HepG2 (cell line): ENCODE data around the gene EML2. TPM values are rescaled to one million over a fixed set of nuclear protein-coding genes. Genes with fewer than 3 reads are reported as not detected.

ENCODE experiments used
- CBX1 ChIP-seq: IDR thresholded peaks from one replicate; pipeline ENCODE4 v1.6.1; 2016; ENCODE audit warnings: antibody characterized with exemption, low read depth
- KDM6A ChIP-seq: IDR thresholded peaks from 2 replicates; pipeline ENCODE4 v1.6.1; 2016; ENCODE audit warnings: low read depth
- MLXIP ChIP-seq: sonication (generic); formaldehyde crosslinking; IDR thresholded peaks from 2 replicates; pipeline ENCODE4 v1.9.0; 2021; ENCODE audit warnings: missing genetic modification reagents, borderline replicate concordance
- MXD3 ChIP-seq: IDR thresholded peaks from 2 replicates; pipeline ENCODE4 v1.6.1; 2016; ENCODE audit warnings: mild to moderate bottlenecking, missing biosample characterization, missing genetic modification reagents
- NFE2 ChIP-seq: sonication (generic); formaldehyde crosslinking; IDR thresholded peaks from 2 replicates; pipeline ENCODE4 v1.4.0; 2020; ENCODE audit warnings: missing genetic modification reagents
- NR2F6 ChIP-seq, 2 experiments: IDR thresholded peaks; 2 replicates each; pipeline ENCODE4 v1.6.1; 2016; ENCODE audit warnings: antibody characterized with exemption in 1 of 2, mild to moderate bottlenecking in 1 of 2
- SAP130 ChIP-seq: IDR thresholded peaks from 2 replicates; pipeline ENCODE4 v1.6.1; 2016; ENCODE audit warnings: low read depth
- SMAD9 ChIP-seq: sonication (generic); formaldehyde crosslinking; IDR thresholded peaks from 2 replicates; pipeline ENCODE4 v1.5.1; 2020; ENCODE audit warnings: mild to moderate bottlenecking, missing genetic modification reagents
- SOX6 ChIP-seq, 2 experiments: fragments of 450-650 bp in 1 of 2; sonication (generic) in 1 of 2; formaldehyde crosslinking in 1 of 2; IDR thresholded peaks; 2 replicates each; pipeline versions ENCODE4 v1.4.0 to v1.6.1; 2017 to 2020; ENCODE audit warnings: antibody characterized with exemption in 1 of 2, mild to moderate bottlenecking in 1 of 2, missing genetic modification reagents in 1 of 2
- THYN1 ChIP-seq: sonication (generic); formaldehyde crosslinking; IDR thresholded peaks from 2 replicates; pipeline ENCODE4 v1.8.1; 2023; ENCODE audit warnings: low read depth, mild to moderate bottlenecking, moderate library complexity, missing genetic modification reagents, borderline replicate concordance
- TRIM24 ChIP-seq: sonication (generic); formaldehyde crosslinking; IDR thresholded peaks from 2 replicates; pipeline ENCODE4 v1.8.0; 2022; ENCODE audit warnings: mild to moderate bottlenecking, missing genetic modification reagents
- UBTF ChIP-seq: sonication (generic); formaldehyde crosslinking; IDR thresholded peaks from 2 replicates; pipeline ENCODE4 v1.4.0; 2020; ENCODE audit warnings: mild to moderate bottlenecking, missing genetic modification reagents
- ZFP36L2 ChIP-seq: sonication (generic); formaldehyde crosslinking; IDR thresholded peaks from 2 replicates; pipeline ENCODE4 v1.4.0; 2020; ENCODE audit warnings: missing genetic modification reagents
- ZNF143 ChIP-seq: sonication (generic); formaldehyde crosslinking; IDR thresholded peaks from 2 replicates; pipeline ENCODE4 v1.4.0; 2020; ENCODE audit warnings: missing genetic modification reagents
- ZNF746 ChIP-seq: sonication (generic); formaldehyde crosslinking; IDR thresholded peaks from 2 replicates; pipeline ENCODE4 v1.8.0; 2022; ENCODE audit warnings: mild to moderate bottlenecking, missing genetic modification reagents
- ZNF782 ChIP-seq: sonication (generic); formaldehyde crosslinking; IDR thresholded peaks from 2 replicates; pipeline ENCODE4 v1.4.0; 2020; ENCODE audit warnings: missing genetic modification reagents, mild to moderate bottlenecking, borderline replicate concordance
- ZNF850 ChIP-seq: sonication (generic); formaldehyde crosslinking; conservative IDR thresholded peaks from 2 replicates; pipeline ENCODE4 v1.9.0; 2021; ENCODE audit warnings: mild to moderate bottlenecking, missing genetic modification reagents
- polyA plus RNA-seq, 8 experiments: library from polyadenylated mRNA; depleted of rRNA in 3 of 8; stranded (reverse) in 7 of 8; unstranded in 1 of 8; fragments of >200 nt; fragmentation: Illumina TruSeq in 4 of 8; extraction: Trizol in 4 of 8; gene quantifications; 2 replicates each; pipeline versions ENCODE4 v1.2.1 to v1.2.3, GENCODE V29; 2011 to 2016; ENCODE audit warnings: low read depth in 4 of 8, missing spikeins in 1 of 8, mixed read lengths in 1 of 8; ENCODE audit not compliant: insufficient read depth in 1 of 8
- total RNA-seq, 5 experiments: library from RNA; depleted of rRNA; stranded (reverse); fragments of >200 nt; fragmentation: Illumina TruSeq; extraction: Trizol; gene quantifications; 2 replicates each; pipeline ENCODE4 v1.2.3, GENCODE V29; 2016; ENCODE audit warnings: low read depth in 1 of 5
- TF ChIP-seq, protein P1 (sequence below): sonication (generic); formaldehyde crosslinking; IDR thresholded peaks from 2 replicates; pipeline ENCODE4 v1.4.0; 2020; ENCODE audit warnings: missing genetic modification reagents, borderline replicate concordance
- TF ChIP-seq, protein P2 (sequence below): sonication (generic); formaldehyde crosslinking; IDR thresholded peaks from 2 replicates; pipeline ENCODE4 v1.5.0; 2020; ENCODE audit warnings: mild to moderate bottlenecking, missing genetic modification reagents, moderate library complexity

Gene EML2
- total and polyA plus RNA-seq, 2 of the 13 experiments (the other 11 are each of a cell fraction or from before 2014, with no cell fraction given), result 7.3 to 12.9 TPM

GRCh38 chr19:45657520-45658167, 18.4 kb upstream of the EML2 start (continued):
- TF ChIP-seq UBTF, result no peak
- TF ChIP-seq SMAD9 (CRISPR knock-in tag), result no peak
- TF ChIP-seq ZNF782, result no peak
- no peak for TF ChIP-seq ZNF850 (CRISPR knock-in tag)
- TF ChIP-seq NR2F6 (IDR thresholded peaks at IDR 0.05), result 0 out of 2 replicates have a peak, but pooled peaks have one; percentile 23
- peak; percentile 9; the same call in 1 of the 2 replicates for TF ChIP-seq NR2F6 (CRISPR knock-in tag; IDR thresholded peaks at IDR 0.05)
- TF ChIP-seq THYN1 (CRISPR knock-in tag), result no peak
- no peak for TF ChIP-seq SOX6 (IDR thresholded peaks at IDR 0.05)
- TF ChIP-seq SOX6 (CRISPR knock-in tag; IDR thresholded peaks at IDR 0.05), result peak; percentile 46; the same call in 1 of the 2 replicates
- TF ChIP-seq KDM6A (CRISPR knock-in tag), result peak; percentile 46; the same call in 1 of the 2 replicates
- TF ChIP-seq MXD3 (CRISPR knock-in tag), result no peak
- TF ChIP-seq, protein P1, sequence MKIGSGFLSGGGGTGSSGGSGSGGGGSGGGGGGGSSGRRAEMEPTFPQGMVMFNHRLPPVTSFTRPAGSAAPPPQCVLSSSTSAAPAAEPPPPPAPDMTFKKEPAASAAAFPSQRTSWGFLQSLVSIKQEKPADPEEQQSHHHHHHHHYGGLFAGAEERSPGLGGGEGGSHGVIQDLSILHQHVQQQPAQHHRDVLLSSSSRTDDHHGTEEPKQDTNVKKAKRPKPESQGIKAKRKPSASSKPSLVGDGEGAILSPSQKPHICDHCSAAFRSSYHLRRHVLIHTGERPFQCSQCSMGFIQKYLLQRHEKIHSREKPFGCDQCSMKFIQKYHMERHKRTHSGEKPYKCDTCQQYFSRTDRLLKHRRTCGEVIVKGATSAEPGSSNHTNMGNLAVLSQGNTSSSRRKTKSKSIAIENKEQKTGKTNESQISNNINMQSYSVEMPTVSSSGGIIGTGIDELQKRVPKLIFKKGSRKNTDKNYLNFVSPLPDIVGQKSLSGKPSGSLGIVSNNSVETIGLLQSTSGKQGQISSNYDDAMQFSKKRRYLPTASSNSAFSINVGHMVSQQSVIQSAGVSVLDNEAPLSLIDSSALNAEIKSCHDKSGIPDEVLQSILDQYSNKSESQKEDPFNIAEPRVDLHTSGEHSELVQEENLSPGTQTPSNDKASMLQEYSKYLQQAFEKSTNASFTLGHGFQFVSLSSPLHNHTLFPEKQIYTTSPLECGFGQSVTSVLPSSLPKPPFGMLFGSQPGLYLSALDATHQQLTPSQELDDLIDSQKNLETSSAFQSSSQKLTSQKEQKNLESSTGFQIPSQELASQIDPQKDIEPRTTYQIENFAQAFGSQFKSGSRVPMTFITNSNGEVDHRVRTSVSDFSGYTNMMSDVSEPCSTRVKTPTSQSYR (CRISPR knock-in tag), result no peak
- no peak for TF ChIP-seq ZNF746 (CRISPR knock-in tag)
- TF ChIP-seq TRIM24 (CRISPR knock-in tag), result no peak
- no peak for TF ChIP-seq CBX1
- no peak for TF ChIP-seq MLXIP (CRISPR knock-in tag)
- TF ChIP-seq SAP130 (CRISPR knock-in tag), result peak; percentile 68
- no peak for TF ChIP-seq NFE2 (CRISPR knock-in tag)
- TF ChIP-seq, protein P2, sequence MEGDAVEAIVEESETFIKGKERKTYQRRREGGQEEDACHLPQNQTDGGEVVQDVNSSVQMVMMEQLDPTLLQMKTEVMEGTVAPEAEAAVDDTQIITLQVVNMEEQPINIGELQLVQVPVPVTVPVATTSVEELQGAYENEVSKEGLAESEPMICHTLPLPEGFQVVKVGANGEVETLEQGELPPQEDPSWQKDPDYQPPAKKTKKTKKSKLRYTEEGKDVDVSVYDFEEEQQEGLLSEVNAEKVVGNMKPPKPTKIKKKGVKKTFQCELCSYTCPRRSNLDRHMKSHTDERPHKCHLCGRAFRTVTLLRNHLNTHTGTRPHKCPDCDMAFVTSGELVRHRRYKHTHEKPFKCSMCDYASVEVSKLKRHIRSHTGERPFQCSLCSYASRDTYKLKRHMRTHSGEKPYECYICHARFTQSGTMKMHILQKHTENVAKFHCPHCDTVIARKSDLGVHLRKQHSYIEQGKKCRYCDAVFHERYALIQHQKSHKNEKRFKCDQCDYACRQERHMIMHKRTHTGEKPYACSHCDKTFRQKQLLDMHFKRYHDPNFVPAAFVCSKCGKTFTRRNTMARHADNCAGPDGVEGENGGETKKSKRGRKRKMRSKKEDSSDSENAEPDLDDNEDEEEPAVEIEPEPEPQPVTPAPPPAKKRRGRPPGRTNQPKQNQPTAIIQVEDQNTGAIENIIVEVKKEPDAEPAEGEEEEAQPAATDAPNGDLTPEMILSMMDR (CRISPR knock-in tag), result peak; percentile 37
- no peak for TF ChIP-seq ZNF143 (CRISPR knock-in tag)
- TF ChIP-seq ZFP36L2 (CRISPR knock-in tag), result no peak
